ENCODE results near the gene SLC2A10.

- TF ChIP-seq PATZ1 (CRISPR knock-in tag; IDR thresholded peaks at IDR 0.05; ENCODE audit: borderline replicate concordance) (no peak), SNAI2 (CRISPR knock-in tag; IDR thresholded peaks at IDR 0.05) (no peak), RARB (CRISPR knock-in tag; IDR thresholded peaks at IDR 0.05) (no peak), BACH2 (CRISPR knock-in tag; IDR thresholded peaks at IDR 0.05; ENCODE audit: borderline replicate concordance) (no peak), ZFP30 (CRISPR knock-in tag; IDR thresholded peaks at IDR 0.05) (no peak)
Measured at GRCh38 chr20:46761566-46761965, 52.1 kb downstream of the SLC2A10 start.

All from SK-N-SH treated with all-trans-retinoic acid at 6 μM for 48 hours (cell line).